Stomach (tissue), 9 donors: ENCODE measurements around the gene UCN3. TPM values are rescaled to one million over a fixed set of nuclear protein-coding genes. Genes with fewer than 3 reads are reported as not detected.

ENCODE experiments used
- DNase-seq, 2 donors: peaks; one replicate each; pipeline versions ENCODE4 v3.0.0 to v3.0.0-alpha.2; 2013 to 2019
- H3K27ac ChIP-seq, 5 donors: fragments of 200-600 bp in 4 of 5; sonication (generic) in 4 of 5; one replicate each; pipeline ENCODE4 v1.5.1; 2013 to 2019; ENCODE audit warnings: mild to moderate bottlenecking in 1 of 5, moderate library complexity in 1 of 5
- H3K27me3 ChIP-seq, 3 donors: fragments of 200-600 bp; sonication (generic); one replicate each; pipeline ENCODE4 v1.5.1; 2017 to 2019; ENCODE audit warnings: mixed run types in 1 of 3
- H3K36me3 ChIP-seq, 4 donors: fragments of 200-600 bp; sonication (generic); 1 replicate in 3 of 4; 2 replicates in 1 of 4; pipeline ENCODE4 v1.5.1; 2016 to 2019
- H3K4me1 ChIP-seq, 4 donors: fragments of 200-600 bp; sonication (generic); one replicate each; pipeline ENCODE4 v1.5.1; 2016 to 2019
- H3K4me3 ChIP-seq, 4 donors: fragments of 200-600 bp; sonication (generic) in 3 of 4; one replicate each; pipeline ENCODE4 v1.5.1; 2016 to 2019; ENCODE audit warnings: mild to moderate bottlenecking in 1 of 4
- H3K9me3 ChIP-seq, 4 donors: fragments of 200-600 bp; sonication (generic); one replicate each; pipeline ENCODE4 v1.5.1; 2016 to 2019
- CTCF ChIP-seq, 7 experiments: fragments of 450-650 bp in 4 of 7; fragments of 200-600 bp in 3 of 7; sonication (generic) in 3 of 7; IDR thresholded peaks; one replicate each; pipeline ENCODE4 v1.5.1; 2016 to 2019; ENCODE audit warnings: antibody characterized with exemption in 7 of 7, control low read depth in 2 of 7, mild to moderate bottlenecking in 1 of 7
- EP300 ChIP-seq: sonication (generic); formaldehyde crosslinking; IDR thresholded peaks from one replicate; pipeline ENCODE4 v1.6.1; 2017; ENCODE audit warnings: antibody characterized with exemption
- POLR2A ChIP-seq, 4 donors: fragments of 450-650 bp; IDR thresholded peaks; one replicate each; pipeline ENCODE4 v1.6.1; 2016; ENCODE audit warnings: antibody characterized with exemption in 4 of 4, control low read depth in 2 of 4, mild to moderate bottlenecking in 1 of 4, moderate library complexity in 1 of 4
- POLR2AphosphoS5 ChIP-seq, 3 donors: sonication (generic); formaldehyde crosslinking; IDR thresholded peaks; one replicate each; pipeline ENCODE4 v1.6.1; 2016; ENCODE audit warnings: antibody characterized with exemption in 3 of 3
- WGBS, 5 donors: extraction: QIAGEN DNeasy Blood & Tissue Kit in 3 of 5; methylation state at CpG; one replicate each; pipeline versions ENCODE4 v1.1.5 to v1.1.7; 2013 to 2018; 5-methylcytosine and 5-hydroxymethylcytosine counted together
- intact Hi-C: fragments of 100-400 bp; cut with DNase I; formaldehyde crosslinking; loops from one replicate; pipeline ENCODE4 v1.15.1; 2023; ENCODE audit warnings: low total_unique reads
- polyA plus RNA-seq, 3 donors: library from polyadenylated mRNA; stranded (reverse); fragments of 200-250 nt; gene quantifications; one replicate each; pipeline ENCODE4 v1.2.3, GENCODE V29; 2013
- total RNA-seq, 5 donors: library from RNA; depleted of rRNA; stranded (reverse); fragments of >200 nt; gene quantifications; one replicate each; pipeline versions ENCODE4 v1.1.0 to v1.2.3, GENCODE V29; 2014 to 2016
- donor health status: healthy with polysubstance abuse.
- donor health status: Bipolar disorder and iron deficiency.
- donor health status: healthy.

Gene UCN3
- total and polyA plus RNA-seq, 8 donors, result 0.13 to 0.37 (median 0.25) TPM; not detected in 5

GRCh38 chr10:5343092-5343491 is 21.7 kb upstream of the UCN3 start:
- Histone ChIP-seq H3K4me1 (no peaks in the 10 kb centered on the region), H3K36me3 (no peaks in the 10 kb centered on the region), H3K27ac (no peak overlapping the region), H3K9me3 (no peaks in the 10 kb centered on the region), H3K27me3 (no peaks in the 10 kb centered on the region), H3K4me3 (no peak overlapping the region)
- no peak for DNase-seq
- intact Hi-C loops, result no loop called here
- TF ChIP-seq EP300 (no peak), POLR2AphosphoS5 (IDR thresholded peaks at IDR 0.05) (no peak), CTCF (IDR thresholded peaks at IDR 0.05) (no peak), POLR2A (IDR thresholded peaks at IDR 0.05) (no peak)
- 79 to 89% (median 85%) methylated on average over 3 of the region's 3 CpGs for WGBS, 5 donors

- no peak overlapping the region for H3K27ac ChIP-seq
- intact Hi-C loops, result no loop called here
Observed at GRCh38 chr10:5343561-5343960, 21.2 kb upstream of the UCN3 start.

GRCh38 chr10:5343979-5344378 is 20.8 kb upstream of the UCN3 start:
- no peak for DNase-seq

More at GRCh38 chr10:5343561-5343960, 21.2 kb upstream of the UCN3 start:
- H3K4me3 ChIP-seq, result no peak overlapping the region
- DNase-seq, result no peak
- H3K36me3 ChIP-seq, result no peaks in the 10 kb centered on the region
- 58 to 70% (median 66%) methylated on average over 4 of the region's 4 CpGs for WGBS, 5 donors
- no peak for TF ChIP-seq POLR2A (IDR thresholded peaks at IDR 0.05)
- TF ChIP-seq EP300, result no peak
- no peak for TF ChIP-seq CTCF (IDR thresholded peaks at IDR 0.05)
- TF ChIP-seq POLR2AphosphoS5 (IDR thresholded peaks at IDR 0.05), result no peak
- no peaks in the 10 kb centered on the region for H3K4me1 ChIP-seq
- no peaks in the 10 kb centered on the region for H3K27me3 ChIP-seq
- H3K9me3 ChIP-seq, result no peaks in the 10 kb centered on the region

GRCh38 chr10:5344746-5345145 is 20.0 kb upstream of the UCN3 start:
- H3K36me3 ChIP-seq, result no peaks in the 10 kb centered on the region
- H3K4me3 ChIP-seq, result no peak overlapping the region
- no peak overlapping the region for H3K27ac ChIP-seq
- no peak for TF ChIP-seq POLR2A (IDR thresholded peaks at IDR 0.05)
- no peak for TF ChIP-seq EP300
- no peak for TF ChIP-seq CTCF (IDR thresholded peaks at IDR 0.05)
- no peak for TF ChIP-seq POLR2AphosphoS5 (IDR thresholded peaks at IDR 0.05)
- H3K27me3 ChIP-seq, result no peaks in the 10 kb centered on the region
- no peak for DNase-seq
- no peaks in the 10 kb centered on the region for H3K9me3 ChIP-seq
- H3K4me1 ChIP-seq, result no peaks in the 10 kb centered on the region
- intact Hi-C loops, result no loop called here

More at GRCh38 chr10:5343979-5344378, 20.8 kb upstream of the UCN3 start:
- 83 to 93% (median 88%) methylated on average over 4 of the region's 4 CpGs for WGBS, 5 donors
- intact Hi-C loops, result no loop called here
- Histone ChIP-seq H3K27me3 (no peaks in the 10 kb centered on the region), H3K4me3 (no peak overlapping the region), H3K36me3 (no peaks in the 10 kb centered on the region), H3K9me3 (no peaks in the 10 kb centered on the region), H3K27ac (no peak overlapping the region), H3K4me1 (no peaks in the 10 kb centered on the region)
- TF ChIP-seq POLR2A (IDR thresholded peaks at IDR 0.05) (no peak), POLR2AphosphoS5 (IDR thresholded peaks at IDR 0.05) (no peak), EP300 (no peak)

GRCh38 chr10:5346881-5347280 is 17.9 kb upstream of the UCN3 start:
- 74 to 84% (median 78%) methylated on average over 4 of the region's 4 CpGs for WGBS, 5 donors
- Histone ChIP-seq H3K27me3 (no peaks in the 10 kb centered on the region), H3K27ac (no peak overlapping the region), H3K36me3 (no peaks in the 10 kb centered on the region), H3K4me3 (no peak overlapping the region), H3K4me1 (no peaks in the 10 kb centered on the region), H3K9me3 (no peaks in the 10 kb centered on the region)
- intact Hi-C loops, result no loop called here
- no peak for DNase-seq
- TF ChIP-seq CTCF (IDR thresholded peaks at IDR 0.05) (no peak), POLR2AphosphoS5 (IDR thresholded peaks at IDR 0.05) (no peak), EP300 (no peak), POLR2A (IDR thresholded peaks at IDR 0.05) (no peak)
